GM19328 (cell line): ENCODE measurements around the gene TEAD2.

Source experiments
- ATAC-seq: cut with Tn5 transposase; IDR thresholded peaks from one replicate; pipeline ENCODE4 v1.9.1; 2021; ENCODE audit warnings: mild to moderate bottlenecking, moderate library complexity; ENCODE audit not compliant: unreplicated experiment

TEAD2 gene

DNA sequence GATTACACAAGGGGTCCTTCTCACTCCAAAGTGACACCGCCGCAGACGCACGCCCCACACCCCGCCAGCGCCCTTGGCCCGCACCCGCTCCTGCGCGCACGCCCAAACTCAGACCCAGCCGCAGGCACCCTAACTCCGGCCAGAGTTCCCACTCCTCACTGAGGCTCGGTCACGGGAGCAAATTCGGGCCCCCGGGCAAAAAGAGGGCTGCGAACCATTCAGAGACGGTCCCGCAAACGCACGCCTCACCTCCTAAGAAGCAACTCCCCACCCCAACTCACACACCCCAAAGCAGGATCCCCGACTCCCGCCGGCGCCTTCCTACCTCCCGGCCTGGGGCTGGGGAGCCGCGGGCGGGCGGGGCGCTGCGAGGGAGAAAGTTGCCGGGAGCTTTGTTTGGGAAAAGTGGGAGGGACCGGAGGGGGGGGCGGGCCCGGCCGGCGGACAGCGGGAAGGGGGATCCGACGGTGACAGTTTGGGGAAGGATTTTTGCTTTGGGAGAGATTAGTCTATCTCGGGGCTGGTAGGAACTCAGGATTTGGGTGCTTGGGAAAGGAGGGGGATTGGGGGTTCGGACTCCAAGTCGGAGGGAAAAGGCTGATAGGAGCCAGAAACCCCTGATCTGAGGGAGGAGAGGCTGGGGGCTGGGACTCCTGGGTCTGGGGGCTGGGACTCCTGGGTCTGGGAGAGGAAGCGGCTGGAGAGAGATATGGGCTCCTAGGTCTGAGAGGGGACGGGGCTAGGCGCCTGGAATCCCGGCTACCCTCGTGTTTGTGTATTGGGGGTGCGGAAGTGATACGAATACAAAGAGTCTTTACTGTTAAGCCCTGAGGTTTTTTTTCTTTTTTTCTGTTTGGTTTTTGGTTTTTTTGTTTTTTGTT lies at the start of gene TEAD2:
TSS of gene TEAD2 (minus strand) at position 369 of the 881 bp plus-strand sequence. CDS start 2,341 bp downstream, outside the sequence.
- no peak for ATAC-seq

DNA sequence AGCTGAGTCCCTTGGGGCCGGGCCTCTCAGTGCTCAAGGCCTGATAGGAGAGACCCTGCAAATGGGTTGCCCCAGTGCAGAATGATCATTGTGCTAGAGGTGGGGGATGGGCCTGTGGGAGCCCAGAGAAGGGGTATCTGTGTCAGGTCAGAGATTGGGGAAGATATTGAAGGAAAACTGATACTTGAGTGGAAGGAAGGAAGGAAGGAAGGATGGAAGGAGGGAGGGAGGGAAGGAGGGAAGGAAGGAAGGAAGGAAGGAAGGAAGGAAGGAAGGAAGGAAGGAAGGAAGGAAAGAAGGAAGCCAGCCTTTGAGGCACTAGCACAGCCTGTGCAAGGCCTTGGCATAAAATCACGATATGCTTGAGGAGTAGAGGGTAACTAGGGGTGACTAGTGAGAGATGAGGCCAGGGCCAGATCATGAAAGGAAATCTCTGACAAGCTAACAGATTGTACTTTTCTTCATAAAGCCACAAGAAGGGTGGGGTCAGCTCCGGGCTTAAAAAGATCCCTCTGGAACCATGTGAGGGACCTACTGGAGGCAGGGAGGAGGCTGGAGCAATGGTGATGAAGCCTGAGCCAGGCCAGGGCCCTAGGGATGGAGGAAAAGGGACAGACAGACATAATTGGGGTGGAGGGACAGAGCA lies 49.6 kb upstream of the TEAD2 start:
- no peak for ATAC-seq

DNA sequence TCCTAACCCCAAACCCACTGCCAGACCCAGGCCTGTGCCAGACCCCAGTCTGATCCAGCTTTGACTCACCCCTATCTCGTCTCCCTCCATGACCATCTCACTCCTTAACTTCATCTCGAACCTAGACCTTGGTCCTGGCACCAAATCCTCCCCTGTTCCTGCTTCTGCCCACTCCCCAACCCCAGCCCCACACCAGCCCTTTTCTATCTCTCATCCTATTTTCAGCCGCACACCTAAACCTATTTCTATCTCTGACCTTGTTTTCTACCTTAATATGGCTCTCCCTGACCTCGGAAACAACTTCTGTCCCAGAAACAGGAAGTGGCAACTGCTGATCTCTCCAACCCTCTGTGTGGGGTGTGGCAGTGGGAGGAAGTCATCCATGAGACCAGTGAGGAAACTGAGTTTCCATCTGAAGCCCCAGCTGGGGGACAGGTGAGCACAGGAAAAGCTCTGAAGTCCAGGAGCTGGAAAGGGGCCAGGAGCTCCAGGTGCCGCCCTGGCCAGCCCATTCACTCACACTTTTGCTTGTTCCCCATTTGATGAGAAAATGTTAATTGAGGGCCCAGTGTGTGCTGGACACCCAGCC lies 47.3 kb upstream of the TEAD2 start:
- no peak for ATAC-seq

DNA sequence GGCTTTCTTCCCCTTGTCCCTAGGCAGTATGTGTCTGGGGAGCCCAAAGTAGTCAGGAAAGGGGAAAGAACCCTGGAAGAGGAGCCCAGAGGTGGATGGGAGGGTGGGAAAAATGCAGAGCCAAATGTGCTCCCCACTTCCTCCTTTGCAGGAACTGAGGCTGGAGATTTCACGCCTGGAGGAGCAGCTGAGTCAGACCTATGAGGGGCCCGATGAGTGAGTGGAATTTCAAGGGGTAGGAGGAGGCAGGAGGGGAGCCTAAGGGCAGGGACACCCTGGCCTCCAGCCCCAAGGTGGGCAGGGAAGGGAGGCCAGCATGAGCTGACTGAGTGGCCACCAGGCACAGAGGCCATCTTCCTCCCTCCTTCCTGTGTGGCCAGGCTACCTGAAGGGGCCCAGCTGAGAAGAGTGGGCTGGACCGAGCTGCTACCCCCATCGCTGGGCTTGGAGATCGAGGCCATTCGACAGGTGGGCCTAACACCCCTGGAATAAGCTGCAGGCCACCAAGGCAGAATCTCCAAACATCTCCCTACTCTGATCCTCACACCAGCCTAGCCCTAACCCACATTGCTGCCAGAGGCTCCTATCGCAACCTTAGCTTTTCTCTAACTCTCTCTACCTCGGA lies 46.7 kb upstream of the TEAD2 start:
- no peak for ATAC-seq

DNA sequence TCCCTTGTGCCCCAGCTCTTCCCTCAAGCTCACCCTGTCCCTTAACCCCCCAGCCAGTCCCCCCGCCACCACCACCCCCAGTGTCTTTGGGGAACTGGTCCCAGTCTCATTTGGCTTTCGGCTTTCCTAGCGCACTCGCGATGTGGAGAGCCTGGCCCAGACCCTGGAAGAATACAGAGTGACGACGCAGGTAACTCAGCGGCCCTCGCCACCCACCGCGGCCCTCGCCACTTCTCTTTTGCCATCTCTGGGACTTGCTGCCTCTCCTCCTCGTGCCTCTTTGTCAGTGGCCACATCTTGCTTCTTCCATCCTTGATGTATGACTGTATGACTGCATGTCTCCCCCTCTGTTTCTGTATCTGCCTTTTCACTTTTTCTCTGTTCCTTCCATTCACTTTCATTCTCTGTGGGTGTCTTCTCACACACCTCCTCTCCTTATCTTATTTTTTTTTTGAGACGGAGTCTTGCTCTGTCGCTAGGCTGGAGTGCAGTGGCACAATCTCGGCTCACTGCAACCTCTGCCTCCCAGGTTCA lies 45.3 kb upstream of the TEAD2 start:
- no peak for ATAC-seq

DNA sequence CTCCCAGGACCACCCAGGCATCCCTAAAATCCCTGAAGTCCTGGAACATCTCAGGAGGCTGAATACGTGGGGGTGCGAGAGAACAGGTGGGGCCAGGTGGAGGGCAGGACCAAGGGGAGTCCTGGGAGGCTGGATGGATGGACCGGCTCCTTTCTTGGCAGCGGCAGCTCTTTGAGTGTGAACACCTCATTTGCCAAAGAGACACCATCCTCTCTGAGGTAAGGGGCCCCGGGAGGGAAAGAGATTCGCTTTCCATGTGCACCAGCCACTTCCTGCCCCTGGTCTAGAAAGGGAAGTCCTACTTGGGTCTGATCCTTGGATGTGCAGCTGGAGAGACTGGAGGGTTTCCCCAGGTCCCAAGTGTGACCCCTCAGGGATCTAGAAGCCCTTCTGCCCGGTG lies 44.9 kb upstream of the TEAD2 start:
- no peak for ATAC-seq

DNA sequence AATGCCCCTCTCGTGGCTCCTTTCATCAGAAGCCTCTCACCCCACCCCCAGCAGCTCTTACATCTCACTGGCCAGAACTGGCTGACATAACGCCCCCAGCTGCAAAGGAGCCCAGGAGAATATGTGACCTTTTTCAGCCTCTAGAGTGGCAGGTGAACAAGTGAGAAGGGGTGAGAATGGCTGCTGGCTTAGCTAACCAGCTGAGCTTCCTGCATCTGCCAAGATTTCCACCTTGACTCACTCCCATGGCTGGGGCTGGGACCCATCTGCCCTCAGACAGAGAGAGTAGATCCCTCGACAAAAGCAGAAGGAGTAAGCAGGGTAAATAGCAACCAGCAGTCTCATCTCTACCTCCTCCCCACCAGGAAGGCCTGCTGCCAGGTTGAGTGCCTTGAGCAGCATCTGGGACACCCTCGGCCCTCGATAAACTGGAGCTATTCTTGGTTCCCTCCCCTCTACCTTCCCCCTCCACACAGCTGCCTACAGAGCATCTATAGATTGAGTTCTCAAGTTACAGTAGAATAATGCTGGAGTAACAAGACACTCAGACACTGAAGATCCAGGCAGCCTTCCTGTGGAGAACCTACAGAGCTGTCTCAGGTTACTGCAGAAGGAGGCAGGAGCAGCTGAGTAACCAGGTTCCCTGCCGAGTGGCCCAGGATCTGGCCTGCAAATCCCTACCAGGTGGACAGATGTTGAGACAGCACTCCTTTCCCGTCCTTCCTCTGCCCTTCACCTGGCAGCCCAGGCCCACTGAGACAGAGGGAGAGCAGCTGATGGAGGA lies 41.4 kb upstream of the TEAD2 start:
- no peak for ATAC-seq

DNA sequence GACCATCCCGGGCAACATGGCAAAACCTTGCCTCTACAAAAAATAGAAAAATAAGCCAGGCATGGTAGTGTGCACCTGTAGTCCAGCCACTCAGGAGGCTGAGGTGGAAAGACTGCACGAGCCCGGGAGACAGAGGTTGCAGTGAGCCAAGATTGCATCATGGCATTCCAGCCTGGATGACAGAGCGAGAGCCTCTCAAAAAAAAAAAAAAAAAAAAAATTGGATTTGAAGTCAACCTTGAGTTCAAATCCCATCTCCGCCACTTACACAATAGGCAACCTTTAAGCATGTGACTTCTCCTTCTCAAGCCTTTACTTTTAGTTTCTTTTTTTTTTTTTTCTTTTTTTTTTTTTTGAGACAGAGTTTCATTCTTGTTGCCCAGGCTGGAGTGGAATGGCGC lies 37.8 kb upstream of the TEAD2 start:
- ATAC-seq, result no peak

DNA sequence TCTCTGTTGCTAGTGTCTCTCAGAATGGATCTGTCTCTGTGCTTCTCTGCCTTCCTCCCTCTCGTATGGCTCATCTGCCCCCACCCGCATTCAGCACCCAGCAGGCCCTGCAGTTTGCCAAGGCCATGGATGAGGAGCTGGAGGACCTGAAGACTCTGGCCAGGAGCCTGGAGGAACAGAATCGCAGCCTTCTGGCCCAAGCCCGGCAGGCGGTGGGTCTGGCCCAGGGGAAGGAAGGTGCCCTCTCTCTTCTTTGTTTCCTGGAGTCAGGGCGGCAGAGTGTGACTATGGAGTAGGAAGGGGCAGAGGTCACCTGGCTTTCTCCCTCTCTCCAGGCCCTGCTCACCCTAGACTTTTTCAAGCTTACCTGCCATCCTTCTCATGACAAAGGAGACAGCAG lies 36.7 kb upstream of the TEAD2 start:
- no peak for ATAC-seq

DNA sequence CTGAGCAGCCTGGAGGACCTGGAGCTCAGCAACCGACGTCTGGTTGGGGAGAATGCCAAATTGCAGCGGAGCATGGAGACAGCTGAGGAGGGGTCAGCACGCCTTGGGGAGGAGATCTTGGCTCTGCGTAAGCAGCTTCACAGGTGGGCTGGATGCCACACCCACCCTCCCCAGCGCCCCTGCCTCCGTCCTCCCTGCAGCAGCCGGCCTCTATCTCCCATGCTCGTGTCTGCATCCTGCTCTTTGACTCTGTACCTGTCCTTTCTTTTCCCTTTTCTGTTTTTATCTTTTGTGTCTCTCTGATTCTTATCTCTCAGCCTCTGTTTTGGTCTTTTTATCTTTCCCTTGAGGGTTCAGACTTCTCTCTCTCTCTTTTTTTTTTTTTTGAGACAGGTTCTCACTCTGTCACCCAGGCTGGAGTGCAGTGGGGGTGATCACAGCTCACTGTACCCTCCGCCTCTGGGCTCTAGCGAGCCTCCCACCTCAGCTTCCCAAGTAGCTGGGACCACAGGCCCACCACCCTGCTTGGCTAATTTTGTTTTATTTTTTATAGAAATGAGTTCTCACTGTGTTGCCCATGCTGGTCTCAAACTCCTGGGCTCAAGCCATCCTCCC lies 35.9 kb upstream of the TEAD2 start:
- no peak for ATAC-seq

DNA sequence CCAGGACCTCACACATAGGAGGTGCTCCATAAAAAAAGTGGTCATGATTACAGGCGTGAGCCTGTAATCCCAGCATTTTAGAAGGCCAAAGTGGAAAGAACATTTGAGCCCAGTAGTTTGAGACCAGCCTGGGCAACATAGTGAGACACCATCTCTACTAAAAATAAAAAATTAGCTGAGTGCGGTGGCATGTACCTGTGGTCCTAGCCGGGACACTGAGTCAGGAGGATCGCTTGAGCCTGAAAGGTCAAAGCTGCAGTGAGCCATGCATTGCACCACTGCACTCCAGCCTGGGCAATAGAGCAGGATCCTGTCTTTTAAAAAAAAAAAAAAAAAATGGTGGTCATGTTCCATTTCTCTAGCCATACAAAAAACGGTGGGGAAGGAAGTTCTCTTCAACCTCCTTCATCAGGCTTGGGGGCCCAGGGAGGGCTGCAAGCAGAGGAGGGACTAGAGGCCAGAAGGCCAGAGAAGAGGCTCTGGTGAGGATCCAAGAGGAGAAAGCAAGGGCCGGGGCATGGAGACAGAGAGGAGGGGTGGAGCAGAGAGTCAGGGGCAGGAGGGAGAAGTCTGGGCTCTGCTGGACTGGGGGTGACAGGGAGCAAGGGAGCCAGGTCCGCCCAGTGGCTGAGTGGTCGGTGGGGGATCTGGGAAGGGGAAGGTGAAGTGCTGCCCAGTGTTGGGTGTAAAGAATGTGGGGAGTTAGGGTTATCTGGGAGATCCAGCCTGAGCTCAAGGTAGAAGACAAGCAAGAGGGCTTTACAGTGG lies 34.7 kb upstream of the TEAD2 start:
- ATAC-seq, result no peak

DNA sequence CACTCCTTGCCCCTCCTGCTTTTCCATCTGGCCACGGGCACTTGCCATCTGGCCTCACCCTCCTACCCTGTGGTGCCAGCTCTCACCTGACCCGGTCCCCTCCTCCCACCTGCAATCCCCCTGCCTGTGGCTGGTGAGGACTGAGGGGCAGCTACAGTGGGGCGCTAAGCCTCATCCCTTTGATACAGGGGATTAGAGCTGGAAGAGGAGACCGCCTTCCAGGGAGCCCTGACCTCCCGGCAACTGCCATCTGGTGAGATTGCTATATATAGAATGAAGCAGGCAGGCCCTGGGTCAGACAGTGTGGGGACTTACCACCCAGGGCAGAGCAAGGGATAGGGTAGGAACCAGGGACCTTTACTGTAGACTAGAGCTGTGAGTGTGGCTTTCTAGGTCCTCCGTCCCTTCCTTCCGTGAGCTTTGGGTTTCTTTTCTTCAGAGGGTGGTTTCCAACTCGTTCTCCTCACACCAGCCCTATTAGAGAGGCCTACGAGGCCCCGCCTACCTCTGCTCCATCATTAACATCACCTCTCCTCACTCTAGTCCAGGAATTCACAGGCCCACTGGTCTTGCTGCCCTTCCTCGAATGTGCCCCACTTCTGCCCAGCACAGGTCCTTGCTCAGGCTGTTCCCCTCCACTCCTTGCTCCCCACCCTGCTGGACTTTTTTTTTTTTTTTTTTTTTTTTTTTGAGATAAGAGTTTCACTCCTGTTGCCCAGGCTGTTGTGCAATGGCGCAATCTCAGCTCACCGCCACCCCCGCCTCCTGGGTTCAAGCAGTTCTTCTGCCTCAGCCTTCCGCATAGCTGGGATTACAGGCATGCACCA lies 33.6 kb upstream of the TEAD2 start:
- ATAC-seq, result no peak

DNA sequence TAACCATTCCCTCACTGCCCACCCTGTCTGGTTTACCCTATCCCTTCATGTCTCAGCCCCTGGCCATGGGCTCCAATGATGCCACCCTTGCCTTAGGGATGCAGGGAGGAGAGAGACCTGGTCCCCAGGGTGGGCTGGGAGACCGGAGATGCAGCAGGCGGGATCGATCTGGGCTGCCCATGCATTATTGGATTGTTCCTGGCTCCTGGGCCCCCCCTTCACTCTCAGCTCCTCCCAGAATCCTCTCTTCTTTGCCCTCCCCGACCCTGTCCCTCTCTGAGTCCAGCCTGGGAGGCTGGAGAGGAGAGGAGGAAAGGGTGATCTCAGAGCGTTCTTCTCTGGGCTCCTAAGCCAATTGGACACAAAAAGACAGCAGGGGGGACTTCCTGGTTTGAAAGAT lies 31.7 kb upstream of the TEAD2 start:
- ATAC-seq, result no peak

DNA sequence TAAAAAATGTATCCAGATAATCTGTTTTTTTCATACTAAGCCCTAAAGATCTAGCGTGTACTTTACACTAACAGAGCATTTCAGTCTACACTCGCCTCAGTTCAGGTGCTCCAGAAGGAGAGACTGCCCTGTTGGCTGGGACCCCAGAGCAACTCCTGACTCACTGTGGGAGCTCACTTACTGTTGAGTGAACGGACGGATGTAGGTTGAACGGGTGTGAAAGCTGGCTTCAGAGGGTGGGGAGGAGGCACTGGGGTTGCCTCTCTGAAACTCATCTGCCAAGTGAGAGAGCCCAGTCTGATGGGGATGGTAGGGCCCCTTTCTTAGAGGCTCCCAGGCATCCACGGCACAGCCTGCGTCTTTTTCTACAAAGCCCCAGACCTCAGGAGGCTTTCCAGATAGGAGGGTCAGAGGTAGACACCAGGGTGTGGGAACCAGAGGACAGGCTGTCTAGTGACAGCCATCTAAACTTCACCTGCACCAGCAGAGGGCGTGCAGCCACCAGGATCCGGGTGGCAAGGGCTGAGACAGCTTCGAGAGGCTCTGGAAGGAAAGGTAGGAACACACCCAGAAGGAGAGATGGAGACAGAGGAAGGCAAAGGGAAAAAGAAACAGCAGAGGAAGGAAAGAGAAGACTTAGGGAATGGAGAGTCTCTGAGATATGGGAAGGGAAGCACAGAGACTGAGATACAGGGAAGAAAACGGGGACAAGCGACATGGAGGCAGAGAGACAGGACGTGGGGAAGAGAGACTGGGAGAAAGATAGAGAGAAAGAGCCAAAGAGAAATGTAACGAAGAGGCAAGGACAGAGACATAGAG lies 29.6 kb upstream of the TEAD2 start:
- ATAC-seq, result no peak

DNA sequence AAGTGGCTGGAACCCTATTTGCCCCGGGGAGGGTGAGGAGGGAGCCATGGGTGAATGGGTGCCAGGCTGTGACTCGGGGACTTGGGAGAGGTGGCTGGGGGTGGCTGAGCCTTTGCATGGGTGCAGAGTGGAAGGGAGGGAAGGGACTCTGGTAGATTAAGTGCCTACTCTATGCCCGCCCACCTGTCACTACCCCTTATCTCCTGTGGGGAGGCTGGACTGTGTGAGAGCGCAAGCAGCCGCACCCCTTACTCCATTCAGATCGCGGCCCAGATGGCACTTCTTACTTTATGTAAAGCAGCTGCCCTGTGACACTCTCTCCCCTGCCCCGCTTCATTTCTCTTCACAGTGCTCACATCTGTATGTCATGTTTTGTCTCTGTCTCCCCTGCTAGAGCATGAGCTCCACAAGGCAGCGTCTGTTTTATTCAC lies 28.7 kb upstream of the TEAD2 start:
- ATAC-seq, result no peak

DNA sequence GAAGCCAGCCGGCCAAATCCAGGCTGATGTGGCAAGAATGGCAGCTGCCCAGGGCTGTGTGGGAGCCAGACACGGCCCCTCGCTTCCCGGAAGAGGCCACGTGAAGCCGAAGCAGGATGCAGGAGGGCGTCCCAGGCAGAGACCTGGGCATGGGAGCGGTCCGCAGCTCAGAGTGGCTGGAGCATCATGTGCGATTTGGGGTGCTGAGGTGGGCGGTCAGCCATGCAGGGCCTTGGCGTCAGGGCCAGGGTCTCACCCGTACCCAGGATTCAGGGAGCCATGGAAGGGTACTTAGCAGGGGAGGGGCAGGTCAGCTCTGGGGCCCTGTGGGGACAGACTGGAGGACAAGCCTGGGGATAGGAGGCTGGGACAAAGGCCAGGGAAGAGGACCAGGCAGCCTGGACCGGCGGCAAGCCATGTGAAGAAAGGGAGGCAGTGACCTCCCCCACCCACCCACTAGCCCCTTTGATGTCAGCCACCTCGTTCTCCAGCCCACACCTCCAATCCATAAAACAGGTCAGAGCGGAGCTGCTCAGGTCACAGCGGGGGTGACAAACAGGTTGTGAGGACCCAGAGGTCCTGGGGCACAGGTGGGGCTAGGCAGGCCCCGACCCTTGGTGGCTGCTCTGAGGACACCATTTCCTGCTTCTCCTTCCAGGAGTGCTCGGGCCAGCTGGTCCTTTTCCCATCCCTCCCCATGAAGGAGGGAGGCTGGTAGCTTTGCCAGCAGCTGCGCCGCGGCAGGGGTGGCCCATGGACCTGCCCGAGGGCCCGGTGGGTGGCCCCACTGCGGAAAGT lies 28.1 kb upstream of the TEAD2 start:
- no peak for ATAC-seq

DNA sequence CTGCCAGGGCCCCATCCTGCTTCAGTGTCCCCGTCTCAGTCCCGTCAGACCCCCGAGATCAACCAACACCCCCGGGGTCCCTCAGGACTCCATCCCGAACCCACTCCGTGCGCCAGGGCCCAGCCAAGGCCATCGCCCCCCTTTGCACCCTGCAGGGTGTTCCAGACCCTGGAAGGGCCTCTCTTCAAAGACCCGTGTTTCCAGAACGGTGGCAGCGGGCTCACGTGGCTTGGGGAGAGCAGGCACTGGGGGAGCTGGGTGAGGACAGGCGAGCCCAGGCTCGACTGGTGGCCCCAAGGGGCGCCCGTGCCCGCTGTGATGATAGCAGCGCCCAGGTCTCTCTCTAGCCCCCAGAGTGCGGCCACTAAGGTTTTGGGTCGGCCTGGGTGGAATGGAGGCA lies 27.2 kb upstream of the TEAD2 start:
- no peak for ATAC-seq
